B cell (primary cell): ENCODE data around the gene THSD4. TPM values are rescaled to one million over a fixed set of nuclear protein-coding genes. Genes with fewer than 3 reads are reported as not detected.

Source experiments
- ATAC-seq: fragments of 200-7000 bp; cut with Tn5 transposase; one replicate; pipeline ENCODE4 v1.10.0; 2021; ENCODE audit warnings: low read depth, mild to moderate bottlenecking, moderate number of reproducible peaks, moderate library complexity
- CTCF ChIA-PET: fragments of 350-600 bp; sonication (Branson Sonifier 250); formaldehyde crosslinking; loops from one replicate; lab custom pipeline; 2021; ENCODE audit warnings: antibody characterized with exemption, inconsistent platforms; lab: Charles Lee
- POLR2A ChIA-PET: fragments of 350-600 bp; sonication (Branson Sonifier 250); formaldehyde crosslinking; loops from one replicate; lab custom pipeline; 2021; ENCODE audit warnings: antibody characterized with exemption; lab: Charles Lee
- DNase-seq: peaks from one replicate; pipeline ENCODE4 v3.0.0; 2013
- H2AFZ ChIP-seq: 2 replicates; pipeline ENCODE4 v1.6.1; 2012; ENCODE audit warnings: mild to moderate bottlenecking, low read depth, low read length; ENCODE audit not compliant: insufficient read depth, poor library complexity, severe bottlenecking
- H3K27ac ChIP-seq, 2 donors: 1 replicate in 1 of 2; 2 replicates in 1 of 2; pipeline ENCODE4 v1.5.1; 2012 to 2013; ENCODE audit warnings: low read length in 2 of 2, mild to moderate bottlenecking in 2 of 2, moderate library complexity in 1 of 2
- H3K27me3 ChIP-seq, 4 experiments: fragments of 200-600 bp in 1 of 4; sonication (generic) in 1 of 4; replicated peaks in 1 of 4; 1 replicate in 2 of 4; 2 replicates in 2 of 4; pipeline versions ENCODE4 v1.6.1 to v1.7.0; 2013 to 2016; ENCODE audit warnings: low read length in 3 of 4, mild to moderate bottlenecking in 2 of 4, mixed read lengths in 1 of 4, moderate library complexity in 1 of 4; ENCODE audit not compliant: insufficient read depth in 4 of 4, control insufficient read depth in 3 of 4; ENCODE audit errors: control extremely low read depth in 1 of 4
- H3K36me3 ChIP-seq, 2 experiments: replicated peaks in 1 of 2; 1 replicate in 1 of 2; 2 replicates in 1 of 2; pipeline versions ENCODE4 v1.6.1 to v1.7.1; 2013; ENCODE audit warnings: low read length in 1 of 2; ENCODE audit not compliant: insufficient read depth in 2 of 2, control insufficient read depth in 1 of 2; ENCODE audit errors: control extremely low read depth in 1 of 2, extremely low read depth in 1 of 2
- H3K4me1 ChIP-seq, 2 donors: fragments of 200-600 bp in 1 of 2; sonication (generic) in 1 of 2; 1 replicate in 1 of 2; 2 replicates in 1 of 2; pipeline versions ENCODE4 v1.5.1 to v1.6.1; 2013 to 2017; ENCODE audit warnings: low read length in 2 of 2; ENCODE audit not compliant: control insufficient read depth in 2 of 2, insufficient read depth in 2 of 2
- H3K4me2 ChIP-seq: replicated peaks from 2 replicates; pipeline ENCODE3; 2012; ENCODE audit warnings: mild to moderate bottlenecking, low read depth, low read length; ENCODE audit not compliant: poor library complexity, severe bottlenecking
- H3K4me3 ChIP-seq, 5 experiments: fragments of 200-600 bp in 1 of 5; sonication (generic) in 1 of 5; 1 replicate in 3 of 5; 2 replicates in 2 of 5; pipeline versions ENCODE4 v1.5.1 to v1.7.0; 2011 to 2016; ENCODE audit warnings: low read length in 4 of 5, mild to moderate bottlenecking in 4 of 5, low read depth in 2 of 5, control low read depth in 1 of 5, moderate library complexity in 1 of 5; ENCODE audit not compliant: insufficient read depth in 1 of 5; ENCODE audit errors: control extremely low read depth in 1 of 5, extremely low read depth in 1 of 5
- H3K79me2 ChIP-seq: fragments of 200-600 bp; sonication (generic); one replicate; pipeline ENCODE4 v1.6.0; 2016; ENCODE audit warnings: low read length; ENCODE audit not compliant: control insufficient read depth, insufficient read depth
- H3K9ac ChIP-seq: fragments of 200-600 bp; sonication (generic); 2 replicates; pipeline ENCODE4 v1.6.1; 2017; ENCODE audit warnings: mild to moderate bottlenecking, low read length, moderate library complexity
- H3K9me3 ChIP-seq, 3 donors: one replicate each; pipeline versions ENCODE4 v1.6.1 to v1.7.1; 2013; ENCODE audit warnings: low read length in 2 of 3; ENCODE audit not compliant: control insufficient read depth in 2 of 3, insufficient read depth in 1 of 3; ENCODE audit errors: control extremely low read depth in 1 of 3
- H4K20me1 ChIP-seq: 2 replicates; pipeline ENCODE4 v1.6.0; 2012; ENCODE audit warnings: mild to moderate bottlenecking, low read length; ENCODE audit not compliant: insufficient read depth, control insufficient read depth, poor library complexity, severe bottlenecking
- H3K27ac Mint-ChIP-seq: one replicate; pipeline ENCODE4 v1.8.0; 2021; ENCODE audit warnings: mixed read lengths
- H3K27me3 Mint-ChIP-seq: one replicate; pipeline ENCODE4 v1.8.0; 2021; ENCODE audit warnings: mixed read lengths
- H3K4me1 Mint-ChIP-seq: one replicate; pipeline ENCODE4 v1.8.0; 2021; ENCODE audit warnings: mixed read lengths
- H3K4me3 Mint-ChIP-seq: one replicate; pipeline ENCODE4 v1.8.0; 2021; ENCODE audit warnings: mixed read lengths
- H3K9me3 Mint-ChIP-seq: one replicate; pipeline ENCODE4 v1.8.0; 2022; ENCODE audit warnings: mixed read lengths; ENCODE audit not compliant: insufficient read depth
- CTCF ChIP-seq: fragments of 200-600 bp; IDR thresholded peaks from one replicate; pipeline ENCODE4 v1.8.0; 2022; ENCODE audit warnings: antibody characterized with exemption, mild to moderate bottlenecking
- EZH2 ChIP-seq: IDR thresholded peaks from 2 replicates; pipeline ENCODE4 v1.6.1; 2012; ENCODE audit warnings: borderline replicate concordance, low read depth, mild to moderate bottlenecking, moderate library complexity, low read length; ENCODE audit not compliant: insufficient read depth, poor library complexity, severe bottlenecking
- WGBS: methylation state at CpG from one replicate; pipeline ENCODE4 v1.1.5; 2013; ENCODE audit warnings: missing lambda C conversion rate; ENCODE audit not compliant: insufficient coverage; 5-methylcytosine and 5-hydroxymethylcytosine counted together
- intact Hi-C: fragments of 100-400 bp; cut with micrococcal nuclease; formaldehyde crosslinking; loops from one replicate; pipeline ENCODE4 v1.10.0; 2022
- polyA plus RNA-seq: library from polyadenylated mRNA; depleted of rRNA; stranded (reverse); fragments of >200 nt; gene quantifications from 2 replicates; pipeline ENCODE4 v1.2.3, GENCODE V29; 2012
- total RNA-seq, 2 donors: library from RNA; stranded (reverse); fragments of 120-200 nt in 1 of 2; gene quantifications; 1 replicate in 1 of 2; 2 replicates in 1 of 2; pipeline versions ENCODE4 v1.2.3 to v1.2.4, GENCODE V29; 2013 to 2022

The THSD4 gene
- total and polyA plus RNA-seq, 2 donors (not counting 1 experiment from before 2014, with no cell fraction given): not detected

GRCh38 chr15:71136159-71136783 lies 21.0 kb downstream of the THSD4 start:
- no peak for TF ChIP-seq EZH2
- no peak for TF ChIP-seq CTCF
- WGBS: 81% methylated on average over 7 of the region's 13 CpGs
- DNase-seq (no peak), ATAC-seq (no peak)
- Histone ChIP-seq H2AFZ (no peak overlapping the region), H3K79me2 (no peaks in the 10 kb centered on the region), H3K36me3 (no peaks in the 10 kb centered on the region), H3K9me3 (peaks cover 0 to 5% (median 0%) of the 10 kb centered on the region in 3 donors), H3K4me2 (no peak overlapping the region), H3K9ac (no peak overlapping the region), H4K20me1 (no peaks in the 10 kb centered on the region), H3K27ac (no peak overlapping the region), H3K27me3 (peaks cover 0 to 2% (median 0%) of the 10 kb centered on the region in 4 experiments), H3K4me3 (no peak overlapping the region), H3K4me1 (no peaks in the 10 kb centered on the region)
- Mint-ChIP-seq H3K27me3 (peaks cover 10% of the 10 kb centered on the region), H3K27ac (no peak overlapping the region), H3K4me3 (no peak overlapping the region), H3K4me1 (no peaks in the 10 kb centered on the region), H3K9me3 (no peaks in the 10 kb centered on the region)
- POLR2A ChIA-PET: no interaction called here
- CTCF ChIA-PET: no interaction called here
- intact Hi-C loops: no loop called here

GRCh38 chr15:71136793-71137518 lies 21.7 kb downstream of the THSD4 start:
- Histone ChIP-seq H3K36me3 (no peaks in the 10 kb centered on the region), H3K4me1 (no peaks in the 10 kb centered on the region), H4K20me1 (no peaks in the 10 kb centered on the region), H3K27ac (no peak overlapping the region), H3K27me3 (peaks cover 0 to 2% (median 0%) of the 10 kb centered on the region in 4 experiments), H3K79me2 (no peaks in the 10 kb centered on the region), H2AFZ (no peak overlapping the region), H3K9me3 (peaks cover 0 to 5% (median 0%) of the 10 kb centered on the region in 3 donors), H3K4me2 (no peak overlapping the region), H3K4me3 (no peak overlapping the region), H3K9ac (no peak overlapping the region)
- WGBS: 95% methylated on average over 8 of the region's 11 CpGs
- Mint-ChIP-seq H3K4me1 (no peaks in the 10 kb centered on the region), H3K4me3 (no peak overlapping the region), H3K27ac (no peak overlapping the region), H3K27me3 (peaks cover 10% of the 10 kb centered on the region), H3K9me3 (no peaks in the 10 kb centered on the region)
- POLR2A ChIA-PET: no interaction called here
- intact Hi-C loops: no loop called here
- no peak for ATAC-seq
- CTCF ChIA-PET: no interaction called here
- TF ChIP-seq EZH2 (no peak), CTCF (no peak)
- DNase-seq: no peak
